MCF 10A (cell line): ENCODE measurements around the gene SLC1A4. TPM values are rescaled to one million over a fixed set of nuclear protein-coding genes. Genes with fewer than 3 reads are reported as not detected.

Experiments
- BruUV-seq: library from RNA; stranded (reverse); fragments of 400-500 nt; replicated peaks from 2 replicates; lab custom pipeline; 2021; lab: Mats Ljungman, UMichigan
- CTCF ChIA-PET: fragments of 300-600 bp; sonication (Branson Sonifier 250); formaldehyde crosslinking; extraction: SDS; loops from one replicate; lab custom pipeline; 2021; ENCODE audit warnings: antibody characterized with exemption, inconsistent platforms; lab: Yijun Ruan, JAX
- POLR2A ChIA-PET: fragments of 300-600, 350-650 bp; sonication (Branson Sonifier 250); formaldehyde crosslinking; extraction: SDS; loops from one replicate; lab custom pipeline; 2020; ENCODE audit warnings: antibody characterized with exemption, inconsistent platforms; lab: Yijun Ruan, JAX
- DNase-seq: peaks from one replicate; pipeline ENCODE4 v3.0.0-alpha.2; 2018; ENCODE audit not compliant: unreplicated experiment
- H3K27ac Mint-ChIP-seq: one replicate; pipeline ENCODE4 v1.8.0; 2022; ENCODE audit warnings: mild to moderate bottlenecking, low read depth, mixed read lengths; ENCODE audit not compliant: unreplicated experiment
- H3K27me3 Mint-ChIP-seq: one replicate; pipeline ENCODE4 v1.8.0; 2022; ENCODE audit warnings: mixed read lengths; ENCODE audit not compliant: insufficient read depth, unreplicated experiment
- H3K36me3 Mint-ChIP-seq: one replicate; pipeline ENCODE4 v1.8.0; 2022; ENCODE audit warnings: mild to moderate bottlenecking, moderate library complexity, mixed read lengths; ENCODE audit not compliant: insufficient read depth, unreplicated experiment
- H3K4me1 Mint-ChIP-seq: one replicate; pipeline ENCODE4 v1.8.0; 2022; ENCODE audit warnings: mixed read lengths; ENCODE audit not compliant: insufficient read depth, unreplicated experiment
- H3K4me3 Mint-ChIP-seq: one replicate; pipeline ENCODE4 v1.8.0; 2022; ENCODE audit warnings: mild to moderate bottlenecking, moderate library complexity, mixed read lengths; ENCODE audit not compliant: unreplicated experiment
- H3K9me3 Mint-ChIP-seq: one replicate; pipeline ENCODE4 v1.8.0; 2022; ENCODE audit warnings: mixed read lengths; ENCODE audit not compliant: unreplicated experiment
- CTCF ChIP-seq: fragments of 200-600 bp; IDR thresholded peaks from one replicate; pipeline ENCODE4 v1.8.0; 2022; ENCODE audit warnings: antibody characterized with exemption, mild to moderate bottlenecking; ENCODE audit not compliant: unreplicated experiment
- intact Hi-C: fragments of 100-400 bp; cut with micrococcal nuclease; formaldehyde crosslinking; loops from 2 replicates; pipeline ENCODE4 v1.14.1; 2022
- total RNA-seq: library from RNA; stranded (reverse); gene quantifications from 2 replicates; pipeline ENCODE4 v1.2.3, GENCODE V29; 2022

Gene SLC1A4
- total RNA-seq, 1 experiment from 2014 or later, result 36.0 TPM

- no peak for TF ChIP-seq CTCF
- ChIA-PET CTCF (interaction anchor here (0.6 to 6.7 kb wide), 9 partner anchors 13 to 513 kb away, joined by 3 to 47 read pairs (median 5); no protein-coding TSS in a partner anchor), POLR2A (interaction anchor here (0.7 to 3.4 kb wide), 2 partner anchors 66 to 138 kb away, joined by 3 to 22 read pairs; partner anchors contain the start of gene RAB1A)
- H3K27me3 Mint-ChIP-seq, result no peaks in the 10 kb centered on the region
- BruUV-seq, result no TSS peak
- H3K4me3 Mint-ChIP-seq, result no peak overlapping the region
- peaks cover 14% of the 10 kb centered on the region for H3K4me1 Mint-ChIP-seq
- H3K36me3 Mint-ChIP-seq, result peaks cover 4% of the 10 kb centered on the region
- peak overlapping the region; percentile 35 for H3K27ac Mint-ChIP-seq
- intact Hi-C loops, result loop anchor here (10.0 kb wide), 1 partner anchor 62 kb away; no protein-coding TSS in a partner anchor
- H3K9me3 Mint-ChIP-seq, result no peaks in the 10 kb centered on the region
- no peak for DNase-seq
Measured at GRCh38 chr2:65062843-65063825, 73.9 kb downstream of the SLC1A4 start.

DNA sequence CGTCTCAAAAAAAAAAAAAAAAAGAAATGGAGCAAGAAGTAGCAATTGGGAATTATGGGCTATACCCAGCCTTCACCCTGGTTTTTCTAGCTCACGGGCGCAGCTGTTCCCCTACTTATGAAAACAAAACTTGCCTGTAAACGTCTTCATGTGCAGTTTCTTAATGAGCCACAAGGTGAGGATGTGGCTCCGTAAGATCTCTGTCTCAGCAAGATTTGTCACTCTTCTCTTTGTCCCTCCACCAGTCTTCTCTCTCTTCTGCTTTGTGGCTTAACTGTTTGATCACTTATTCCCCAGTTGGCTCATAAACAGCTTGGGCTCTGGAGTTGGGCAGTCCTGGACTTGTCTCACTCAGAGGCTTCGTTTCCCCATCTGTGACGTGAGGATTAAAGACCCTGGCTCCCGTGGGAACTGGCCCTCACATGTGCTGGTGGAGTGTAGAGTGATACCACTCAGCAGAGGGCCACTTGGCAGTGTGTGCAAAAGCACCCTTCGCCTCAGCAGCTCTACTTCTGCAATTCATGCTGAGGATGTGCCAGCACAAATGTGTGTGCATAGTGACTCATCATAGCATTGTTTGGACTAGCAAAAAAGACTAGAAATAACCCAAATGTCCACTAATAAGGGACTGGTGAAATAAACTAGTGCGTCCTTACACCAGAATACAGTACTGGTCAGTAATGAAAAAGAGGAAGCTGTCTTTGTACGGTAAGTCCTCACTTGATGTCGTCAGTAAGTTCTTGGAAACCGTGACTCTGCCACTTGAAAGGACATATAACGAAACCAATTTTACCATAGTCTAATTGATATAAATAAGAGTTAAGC is 75.7 kb downstream of the SLC1A4 start:
- Mint-ChIP-seq H3K27ac (peak overlapping the region; percentile 65), H3K36me3 (peaks cover 4% of the 10 kb centered on the region), H3K27me3 (no peaks in the 10 kb centered on the region), H3K4me3 (peak overlapping the region; percentile 7), H3K4me1 (peaks cover 20% of the 10 kb centered on the region), H3K9me3 (no peaks in the 10 kb centered on the region)
- intact Hi-C loops, result loop anchor here (2.0 to 10.0 kb wide), 2 partner anchors 60 to 122 kb away; no protein-coding TSS in a partner anchor
- CTCF ChIA-PET, result interaction anchor here (0.6 to 6.7 kb wide), 27 partner anchors 8 to 1042 kb away, joined by 3 to 47 read pairs (median 4); no protein-coding TSS in a partner anchor
- peak; percentile 90 for DNase-seq
- POLR2A ChIA-PET, result interaction anchor here (0.5 to 3.4 kb wide), 14 partner anchors 9 to 521 kb away, joined by 3 to 36 read pairs (median 4); partner anchors contain the start of genes ACTR2, CEP68 and RAB1A
- TF ChIP-seq CTCF, result peak; percentile 42
- no TSS peak for BruUV-seq

DNA sequence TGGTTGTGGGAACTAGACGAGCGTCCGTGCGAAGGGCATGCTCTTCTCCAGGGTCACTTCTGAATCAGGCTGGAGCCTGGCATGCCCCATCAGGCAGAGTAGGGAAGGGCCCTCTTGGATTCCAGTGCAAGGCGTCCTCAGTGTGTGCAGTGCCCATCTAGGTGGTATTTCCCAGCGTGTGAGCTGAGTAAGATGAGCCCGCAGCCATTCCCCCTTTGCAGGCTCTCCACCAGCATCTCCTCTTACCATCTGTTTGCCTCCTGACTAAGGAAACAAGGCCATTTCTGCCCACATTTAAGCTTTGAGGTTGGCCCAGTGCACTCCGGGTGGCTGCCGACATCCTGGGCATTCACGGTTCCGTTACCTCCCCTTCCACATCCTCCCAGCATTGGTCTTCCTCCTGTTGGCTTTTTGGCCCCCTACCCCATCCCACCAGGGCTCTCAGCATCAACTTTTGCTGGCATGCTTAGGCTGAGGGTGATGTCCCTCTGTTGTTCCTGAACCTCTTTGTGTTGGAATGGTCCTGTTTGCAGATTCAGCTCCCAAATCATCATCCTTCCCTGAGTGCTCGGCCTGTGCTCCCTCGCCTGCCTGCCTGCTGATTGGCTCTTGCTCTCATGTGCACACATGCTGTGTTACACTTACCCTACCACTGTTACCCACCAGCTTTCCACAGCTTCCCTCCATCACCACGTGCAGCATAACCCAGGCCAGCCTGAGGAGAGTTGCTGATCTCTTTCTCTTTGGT is 78.8 kb downstream of the SLC1A4 start:
- Mint-ChIP-seq H3K36me3 (peaks cover 18% of the 10 kb centered on the region), H3K4me3 (no peak overlapping the region), H3K27me3 (no peaks in the 10 kb centered on the region), H3K4me1 (peaks cover 31% of the 10 kb centered on the region), H3K9me3 (no peaks in the 10 kb centered on the region), H3K27ac (peak overlapping the region; percentile 78)
- ChIA-PET POLR2A (interaction anchor here (0.5 to 7.6 kb wide), 7 partner anchors 10 to 545 kb away, joined by 3 to 72 read pairs (median 3); partner anchors contain the start of genes CEP68 and RAB1A), CTCF (interaction anchor here (0.6 to 1.9 kb wide), 8 partner anchors 10 to 1800 kb away, joined by 3 to 6 read pairs (median 4); no protein-coding TSS in a partner anchor)
- TF ChIP-seq CTCF, result no peak
- intact Hi-C loops, result loop anchor here (10.0 kb wide), 1 partner anchor 57 kb away; no protein-coding TSS in a partner anchor
- no peak for DNase-seq
- BruUV-seq, result no TSS peak
